GM12878 (cell line): ENCODE measurements around the gene CST6. TPM values are rescaled to one million over a fixed set of nuclear protein-coding genes. Genes with fewer than 3 reads are reported as not detected.

Source experiments
- ATAC-seq: fragments of 200-7000 bp; cut with Tn5 transposase; 3 replicates; pipeline ENCODE4 v1.9.1; 2020; ENCODE audit warnings: mild to moderate bottlenecking, moderate library complexity
- BruUV-seq: library from RNA; stranded (reverse); fragments of 400-500 nt; replicated peaks from 2 replicates; lab custom pipeline; 2021; lab: Mats Ljungman, UMichigan
- CTCF ChIA-PET: fragments of 300-600 bp; sonication (Branson Sonifier 250); formaldehyde crosslinking; extraction: SDS; loops from one replicate; lab custom pipeline; 2021; ENCODE audit warnings: inconsistent platforms; lab: Yijun Ruan, JAX
- POLR2A ChIA-PET: fragments of 350-600 bp; formaldehyde crosslinking; extraction: SDS; loops from one replicate; lab custom pipeline; 2021; ENCODE audit warnings: inconsistent platforms; lab: Charles Lee
- RAD21 ChIA-PET: fragments of 300-600 bp; sonication (Branson Sonifier 250); formaldehyde crosslinking; loops from one replicate; lab custom pipeline; 2023; ENCODE audit warnings: antibody characterized with exemption; ENCODE audit not compliant: unreplicated experiment; lab: Charles Lee
- SMC1A ChIA-PET: fragments of 300-600 bp; sonication (Branson Sonifier 250); formaldehyde crosslinking; loops from one replicate; lab custom pipeline; 2023; ENCODE audit not compliant: unreplicated experiment, uncharacterized antibody; lab: Charles Lee
- DNase-seq: peaks from one replicate; pipeline ENCODE4 v3.0.0-alpha.2; 2011; ENCODE audit warnings: low read depth, low spot score
- FAIRE-seq: peaks from 3 replicates; lab custom pipeline; 2011; peaks lifted over from hg19 to GRCh38; lab: Jason Lieb, UNC
- H2AFZ ChIP-seq: 2 replicates; pipeline ENCODE4 v1.6.0; 2011; ENCODE audit warnings: low read depth, low read length, control low read depth; ENCODE audit not compliant: control insufficient read depth
- H3K27ac ChIP-seq: 2 replicates; pipeline ENCODE4 v1.5.1; 2011; ENCODE audit warnings: control low read depth; ENCODE audit not compliant: control insufficient read depth, insufficient read depth
- H3K27me3 ChIP-seq, 2 experiments: replicated peaks in 1 of 2; 2 replicates each; pipeline versions ENCODE4 v1.6.0 to v1.6.1; 2011; ENCODE audit warnings: low read length in 1 of 2; ENCODE audit not compliant: control insufficient read depth in 2 of 2, insufficient read depth in 2 of 2
- H3K36me3 ChIP-seq, 2 experiments: 2 replicates each; pipeline ENCODE4 v1.5.1; 2011; ENCODE audit warnings: low read length in 1 of 2; ENCODE audit not compliant: control insufficient read depth in 2 of 2, insufficient read depth in 2 of 2
- H3K4me1 ChIP-seq: 2 replicates; pipeline ENCODE4 v1.6.1; 2011; ENCODE audit warnings: mild to moderate bottlenecking, low read length, moderate library complexity, mixed read lengths; ENCODE audit not compliant: control insufficient read depth, insufficient read depth
- H3K4me2 ChIP-seq: 2 replicates; pipeline ENCODE4 v1.6.0; 2011; ENCODE audit warnings: control low read depth; ENCODE audit not compliant: control insufficient read depth, insufficient read depth
- H3K4me3 ChIP-seq: fragments of 200-600 bp; sonication (generic); 2 replicates; pipeline ENCODE4 v1.5.1; 2016
- H3K79me2 ChIP-seq: 2 replicates; pipeline ENCODE4 v1.6.0; 2011; ENCODE audit warnings: low read length; ENCODE audit not compliant: control insufficient read depth, insufficient read depth
- H3K9ac ChIP-seq: 2 replicates; pipeline ENCODE4 v1.8.0; 2011; ENCODE audit warnings: low read length, control low read depth, mixed read lengths; ENCODE audit not compliant: control insufficient read depth, insufficient read depth
- H3K9me3 ChIP-seq: replicated peaks from 3 replicates; pipeline ENCODE4 v1.5.1; 2011; ENCODE audit warnings: mild to moderate bottlenecking, low read length; ENCODE audit not compliant: control insufficient read depth, insufficient read depth
- H4K20me1 ChIP-seq: 2 replicates; pipeline ENCODE4 v1.6.0; 2011; ENCODE audit not compliant: control insufficient read depth, insufficient read depth
- BCL11A ChIP-seq: IDR thresholded peaks from 2 replicates; pipeline ENCODE4 v1.6.1; 2011; ENCODE audit warnings: low read depth, low read length
- BCL3 ChIP-seq: IDR thresholded peaks from 2 replicates; pipeline ENCODE4 v1.6.1; 2011; ENCODE audit warnings: borderline replicate concordance, low read depth, mild to moderate bottlenecking, moderate library complexity, low read length; ENCODE audit not compliant: insufficient read depth, poor library complexity, severe bottlenecking
- CBX5 ChIP-seq: sonication (generic); IDR thresholded peaks from 2 replicates; pipeline ENCODE4 v1.6.1; 2016; ENCODE audit warnings: low read depth, moderate library complexity, mild to moderate bottlenecking, inconsistent platforms
- ELK1 ChIP-seq: IDR thresholded peaks from 2 replicates; pipeline ENCODE4 v1.6.1; 2012; ENCODE audit warnings: low read depth, low read length, improper control_type of control experiment
- EP300 ChIP-seq, 2 experiments: fragments of 150-350 bp in 1 of 2; IDR thresholded peaks; 2 replicates each; pipeline ENCODE4 v1.6.1; 2011 to 2012; ENCODE audit warnings: low read depth in 2 of 2, low read length in 2 of 2, borderline replicate concordance in 1 of 2, improper control_type of control experiment in 1 of 2, inconsistent platforms in 1 of 2; ENCODE audit not compliant: control insufficient read depth in 1 of 2
- IKZF1 ChIP-seq: fragments of 450-650 bp; conservative IDR thresholded peaks from 2 replicates; pipeline ENCODE4 v1.6.1; 2017; ENCODE audit warnings: antibody characterized with exemption, mild to moderate bottlenecking
- KDM1A ChIP-seq: fragments of 200-600 bp; sonication (generic); IDR thresholded peaks from 2 replicates; pipeline ENCODE4 v1.6.1; 2016; ENCODE audit warnings: borderline replicate concordance
- MEF2A ChIP-seq: IDR thresholded peaks from 2 replicates; pipeline ENCODE4 v1.6.1; 2011; ENCODE audit warnings: low read depth, mild to moderate bottlenecking, low read length, moderate library complexity; ENCODE audit not compliant: insufficient read depth
- SIN3A ChIP-seq: IDR thresholded peaks from 2 replicates; pipeline ENCODE4 v1.6.1; 2012; ENCODE audit warnings: low read depth, low read length, improper control_type of control experiment
- SMARCA5 ChIP-seq: fragments of 450-650 bp; IDR thresholded peaks from 2 replicates; pipeline ENCODE4 v1.6.1; 2017; ENCODE audit warnings: mild to moderate bottlenecking
- STAT3 ChIP-seq: IDR thresholded peaks from 2 replicates; pipeline ENCODE4 v1.6.1; 2011; ENCODE audit warnings: low read depth, low read length, improper control_type of control experiment
- TAF1 ChIP-seq: IDR thresholded peaks from 2 replicates; pipeline ENCODE4 v1.6.1; 2011; ENCODE audit warnings: mild to moderate bottlenecking, low read depth, low read length, borderline replicate concordance
- ZZZ3 ChIP-seq: IDR thresholded peaks from 2 replicates; pipeline ENCODE4 v1.6.1; 2011; ENCODE audit warnings: low read depth; ENCODE audit not compliant: control insufficient read depth, insufficient read length
- WGBS: methylation state at CpG from one replicate; pipeline ENCODE4 v1.1.6; 2016; ENCODE audit warnings: low lambda C conversion rate; ENCODE audit not compliant: insufficient replicate concordance, insufficient coverage; ENCODE audit errors: missing lambda C conversion rate; 5-methylcytosine and 5-hydroxymethylcytosine counted together
- in situ Hi-C: fragments of 300-500 bp; cut with MboI; formaldehyde crosslinking; loops from 9 replicates; pipeline ENCODE4 v1.14.3; 2018; ENCODE audit warnings: mixed read lengths
- intact Hi-C: fragments of 100-400 bp; cut with micrococcal nuclease; formaldehyde crosslinking; loops from one replicate; pipeline ENCODE4 v1.14.2; 2022; ENCODE audit not compliant: unreplicated experiment
- polyA plus RNA-seq, 11 experiments: library from polyadenylated mRNA; depleted of rRNA in 4 of 11; unstranded in 6 of 11; stranded (reverse) in 5 of 11; fragments of >200 nt; fragmentation: Nextera tagmentation in 4 of 11; fragmentation: Illumina TruSeq in 1 of 11; extraction: Ambion mirVana in 4 of 11; extraction: Trizol in 1 of 11; gene quantifications; 1 replicate in 1 of 11; 2 replicates in 10 of 11; pipeline versions ENCODE4 v1.2.1 to v1.2.3, GENCODE V29; 2011 to 2016; ENCODE audit warnings: inconsistent platforms in 2 of 11, missing spikeins in 2 of 11, low read depth in 1 of 11
- total RNA-seq, 4 experiments: library from RNA; depleted of rRNA in 3 of 4; stranded (reverse); fragments of >200 nt in 3 of 4; fragmentation: Illumina TruSeq in 1 of 4; extraction: Trizol in 1 of 4; gene quantifications; 2 replicates each; pipeline versions ENCODE4 v1.2.1 to v1.2.3, GENCODE V29; 2013 to 2021

CST6 gene
- total and polyA plus RNA-seq, 10 of the 15 experiments (the other 5 are each of a cell fraction or from before 2014, with no cell fraction given), result not detected

GRCh38 chr11:65992056-65992455 is 19.8 kb upstream of the CST6 start (continued):
- TF ChIP-seq TAF1, result no peak
- TF ChIP-seq ZZZ3, result no peak
- TF ChIP-seq, all 136 proteins: peak for 0

- FAIRE-seq (no peak), ATAC-seq (no peak), DNase-seq (no peak)
- Histone ChIP-seq H3K4me1 (peaks cover 3% of the 10 kb centered on the region), H3K9ac (no peak overlapping the region), H3K4me3 (no peak overlapping the region), H2AFZ (no peak overlapping the region), H3K9me3 (no peaks in the 10 kb centered on the region), H3K4me2 (no peak overlapping the region), H3K27me3 (no peaks in the 10 kb centered on the region), H4K20me1 (no peaks in the 10 kb centered on the region), H3K36me3 (peaks cover 17 to 25% of the 10 kb centered on the region in 2 experiments), H3K79me2 (peaks cover 20% of the 10 kb centered on the region), H3K27ac (no peak overlapping the region)
- SMC1A ChIA-PET, result no interaction called here
- in situ Hi-C loops (no loop called here), intact Hi-C loops (no loop called here)
- CTCF ChIA-PET, result interaction anchor here (0.6 kb wide), 1 partner anchor 47 kb away, joined by 3 read pairs; no protein-coding TSS in a partner anchor
- RAD21 ChIA-PET, result interaction anchor here (0.7 kb wide), 1 partner anchor 285 kb away, joined by 3 read pairs; no protein-coding TSS in a partner anchor
- POLR2A ChIA-PET, result interaction anchor here (0.6 to 0.7 kb wide), 2 partner anchors 13 to 61 kb away, joined by 3 to 4 read pairs; no protein-coding TSS in a partner anchor
- BruUV-seq, result no TSS peak
- TF ChIP-seq ELK1 (no peak), BCL11A (no peak), KDM1A (no peak), EP300 (IDR thresholded peaks at IDR 0.05; ENCODE audit: borderline replicate concordance in 1 of 2, control insufficient read depth in 1 of 2, low read depth in 2 of 2, low read length in 2 of 2) (no peak), STAT3 (no peak), MEF2A (no peak), BCL3 (no peak), SMARCA5 (no peak), SIN3A (no peak), IKZF1 (no peak), CBX5 (no peak)
- whole genome bisulfite sequencing, result 100% methylated on average over 2 of the region's 2 CpGs
Measured at GRCh38 chr11:65997286-65997685, 14.5 kb upstream of the CST6 start.
